ENCODE data around the gene MAD1L1. TPM values are rescaled to one million over a fixed set of nuclear protein-coding genes. Genes with fewer than 3 reads are reported as not detected.
A peak's percentile ranks its signal among the peaks of the same experiment; 100 is the strongest.

MAD1L1 gene
- total and polyA plus RNA-seq, 10 donors = 47.3 to 118 (median 68.2) TPM

GRCh38 chr7:2068693-2069471 lies 163.9 kb downstream of the MAD1L1 start:
- Histone ChIP-seq H3K4me3 (no peak overlapping the region), H3K27me3 (replicated peaks in 1 of 7) (no peaks in the 10 kb centered on the region), H3K36me3 (peaks cover 0 to 47% (median 16%) of the 10 kb centered on the region in 6 donors), H3K9me3 (no peaks in the 10 kb centered on the region), H3K27ac (no peak overlapping the region), H3K4me1 (peaks cover 5 to 53% (median 15%) of the 10 kb centered on the region in 6 donors)
- WGBS, 5 donors = 80 to 86% (median 84%) methylated on average over 18 to 23 of the region's 23 CpGs
- no peak for DNase-seq
- intact Hi-C loops (cut with DNase I; ENCODE audit: low total_unique reads) = no loop called here
- TF ChIP-seq POLR2AphosphoS5 (IDR thresholded peaks at IDR 0.05) (no peak), POLR2A (IDR thresholded peaks at IDR 0.05) (no peak)
- TF ChIP-seq, protein P1, sequence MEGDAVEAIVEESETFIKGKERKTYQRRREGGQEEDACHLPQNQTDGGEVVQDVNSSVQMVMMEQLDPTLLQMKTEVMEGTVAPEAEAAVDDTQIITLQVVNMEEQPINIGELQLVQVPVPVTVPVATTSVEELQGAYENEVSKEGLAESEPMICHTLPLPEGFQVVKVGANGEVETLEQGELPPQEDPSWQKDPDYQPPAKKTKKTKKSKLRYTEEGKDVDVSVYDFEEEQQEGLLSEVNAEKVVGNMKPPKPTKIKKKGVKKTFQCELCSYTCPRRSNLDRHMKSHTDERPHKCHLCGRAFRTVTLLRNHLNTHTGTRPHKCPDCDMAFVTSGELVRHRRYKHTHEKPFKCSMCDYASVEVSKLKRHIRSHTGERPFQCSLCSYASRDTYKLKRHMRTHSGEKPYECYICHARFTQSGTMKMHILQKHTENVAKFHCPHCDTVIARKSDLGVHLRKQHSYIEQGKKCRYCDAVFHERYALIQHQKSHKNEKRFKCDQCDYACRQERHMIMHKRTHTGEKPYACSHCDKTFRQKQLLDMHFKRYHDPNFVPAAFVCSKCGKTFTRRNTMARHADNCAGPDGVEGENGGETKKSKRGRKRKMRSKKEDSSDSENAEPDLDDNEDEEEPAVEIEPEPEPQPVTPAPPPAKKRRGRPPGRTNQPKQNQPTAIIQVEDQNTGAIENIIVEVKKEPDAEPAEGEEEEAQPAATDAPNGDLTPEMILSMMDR (IDR thresholded peaks at IDR 0.05 in 8 of 11, conservative IDR thresholded peaks at IDR 0.05 in 3 of 11) = no peak

- H3K4me3 ChIP-seq = peak overlapping the region in 1 of 8 donors; percentile 44
Observed at GRCh38 chr7:2066251-2066919, 166.4 kb downstream of the MAD1L1 start.

DNA sequence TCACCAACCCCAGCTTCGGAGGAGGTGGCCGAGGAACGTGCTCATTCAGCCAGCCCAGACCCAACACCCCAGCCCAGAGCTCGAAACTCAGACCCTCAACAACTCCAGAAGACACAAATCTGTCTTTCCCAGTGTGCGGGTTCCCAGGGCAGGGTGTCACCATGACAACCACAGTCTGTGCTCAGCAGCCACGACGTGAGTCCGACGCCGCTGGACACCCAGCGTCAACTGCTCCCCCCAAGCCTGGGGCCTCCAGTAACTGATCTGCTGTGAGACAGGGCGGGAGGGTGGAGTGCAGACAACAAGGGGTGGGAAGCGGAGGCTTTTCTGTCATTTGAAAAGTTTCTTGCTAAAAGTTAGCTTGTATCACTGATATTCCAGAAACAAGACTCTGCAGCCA lies 167.2 kb downstream of the MAD1L1 start:
- Histone ChIP-seq H3K27me3 (replicated peaks in 1 of 7) (no peaks in the 10 kb centered on the region), H3K27ac (peak overlapping the region in 1 of 8 donors; percentile 83), H3K36me3 (peaks cover 0 to 57% (median 16%) of the 10 kb centered on the region in 6 donors), H3K9me3 (peaks cover 0 to 1% (median 0%) of the 10 kb centered on the region in 8 donors), H3K4me3 (no peak overlapping the region), H3K4me1 (peaks cover 11 to 49% (median 30%) of the 10 kb centered on the region in 6 donors)
- 90 to 97% (median 93%) methylated on average over 13 of the region's 13 CpGs for WGBS, 5 donors
- no peak for DNase-seq
- intact Hi-C loops (cut with DNase I; ENCODE audit: low total_unique reads) = no loop called here
- no peak for TF ChIP-seq POLR2AphosphoS5 (IDR thresholded peaks at IDR 0.05)
- TF ChIP-seq, protein P1 (IDR thresholded peaks at IDR 0.05 in 8 of 11, conservative IDR thresholded peaks at IDR 0.05 in 3 of 11) = no peak
- no peak for TF ChIP-seq POLR2A (IDR thresholded peaks at IDR 0.05)

More at GRCh38 chr7:2066251-2066919, 166.4 kb downstream of the MAD1L1 start:
- Histone ChIP-seq H3K27me3 (replicated peaks in 1 of 7) (no peaks in the 10 kb centered on the region), H3K27ac (peak overlapping the region in 7 of 8 donors; percentile 17 to 83 (median 48)), H3K4me1 (peaks cover 11 to 49% (median 30%) of the 10 kb centered on the region in 6 donors), H3K36me3 (peaks cover 0 to 57% (median 16%) of the 10 kb centered on the region in 6 donors), H3K9me3 (no peaks in the 10 kb centered on the region)
- 37 to 66% (median 57%) methylated on average over 21 to 28 of the region's 28 CpGs for WGBS, 5 donors
- TF ChIP-seq POLR2AphosphoS5 (IDR thresholded peaks at IDR 0.05) (peak; percentile 45 to 64 (median 46)), POLR2A (IDR thresholded peaks at IDR 0.05) (no peak)
- TF ChIP-seq, protein P1 (IDR thresholded peaks at IDR 0.05 in 8 of 11, conservative IDR thresholded peaks at IDR 0.05 in 3 of 11) = no peak
- intact Hi-C loops (cut with DNase I; ENCODE audit: low total_unique reads) = no loop called here
- DNase-seq = peak; percentile 87
